GM21360 (cell line): Measurements from ENCODE around the gene BRMS1.
A peak's percentile ranks its signal among the peaks of the same experiment; 100 is the strongest.

ENCODE experiments used
- ATAC-seq: cut with Tn5 transposase; IDR thresholded peaks from one replicate; pipeline ENCODE4 v1.9.1; 2021; ENCODE audit warnings: mild to moderate bottlenecking, moderate library complexity; ENCODE audit not compliant: unreplicated experiment

Gene BRMS1

DNA sequence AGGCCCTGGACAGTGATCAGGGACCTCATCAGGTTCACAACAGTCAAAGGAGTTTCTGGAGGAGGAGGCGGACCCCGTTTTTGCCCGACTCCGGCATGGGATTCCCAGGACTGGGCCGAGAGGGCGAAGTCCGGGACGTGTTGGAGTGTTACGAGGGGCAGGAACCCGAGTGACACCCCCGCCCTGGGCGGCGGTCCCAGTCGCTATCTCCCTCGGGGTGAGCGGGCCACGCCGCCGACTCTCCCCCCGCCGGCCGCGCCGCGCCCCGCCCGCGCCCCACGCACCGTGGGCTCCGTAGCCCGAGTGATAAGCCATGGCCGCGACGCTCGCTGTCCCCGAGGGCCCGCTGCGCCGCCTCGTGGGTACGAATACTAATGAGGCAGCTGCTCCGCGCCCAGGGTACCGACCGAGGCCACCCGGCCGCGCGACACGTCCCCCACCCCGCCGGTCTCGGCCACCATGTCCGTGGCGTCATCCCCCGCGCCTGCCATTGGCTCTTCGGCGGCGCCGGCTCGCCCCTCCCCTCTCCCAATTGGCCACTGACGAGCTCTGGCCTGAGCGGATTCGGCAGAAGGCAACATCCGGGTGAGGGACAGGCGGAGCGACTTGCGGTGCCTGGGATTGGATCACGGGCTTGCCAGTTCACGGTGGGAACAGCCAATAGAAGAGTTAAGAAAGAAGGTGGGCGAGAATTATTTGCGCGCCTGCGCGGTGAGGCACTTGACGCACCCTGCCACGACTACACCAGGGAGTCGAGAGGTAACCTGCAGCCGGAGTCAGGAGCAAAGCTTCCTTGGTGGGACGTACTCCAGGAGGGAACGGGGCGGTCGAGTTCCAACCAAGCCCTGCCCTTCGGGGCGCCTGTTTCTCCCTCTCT is 56.0 kb downstream of the BRMS1 start, which contains the start of gene YIF1A:
Gene YIF1A (minus strand): TSS at position 473 of the 877 bp plus-strand sequence. CDS start 158 bp downstream, at position 315.
- peak; percentile 91 for ATAC-seq

DNA sequence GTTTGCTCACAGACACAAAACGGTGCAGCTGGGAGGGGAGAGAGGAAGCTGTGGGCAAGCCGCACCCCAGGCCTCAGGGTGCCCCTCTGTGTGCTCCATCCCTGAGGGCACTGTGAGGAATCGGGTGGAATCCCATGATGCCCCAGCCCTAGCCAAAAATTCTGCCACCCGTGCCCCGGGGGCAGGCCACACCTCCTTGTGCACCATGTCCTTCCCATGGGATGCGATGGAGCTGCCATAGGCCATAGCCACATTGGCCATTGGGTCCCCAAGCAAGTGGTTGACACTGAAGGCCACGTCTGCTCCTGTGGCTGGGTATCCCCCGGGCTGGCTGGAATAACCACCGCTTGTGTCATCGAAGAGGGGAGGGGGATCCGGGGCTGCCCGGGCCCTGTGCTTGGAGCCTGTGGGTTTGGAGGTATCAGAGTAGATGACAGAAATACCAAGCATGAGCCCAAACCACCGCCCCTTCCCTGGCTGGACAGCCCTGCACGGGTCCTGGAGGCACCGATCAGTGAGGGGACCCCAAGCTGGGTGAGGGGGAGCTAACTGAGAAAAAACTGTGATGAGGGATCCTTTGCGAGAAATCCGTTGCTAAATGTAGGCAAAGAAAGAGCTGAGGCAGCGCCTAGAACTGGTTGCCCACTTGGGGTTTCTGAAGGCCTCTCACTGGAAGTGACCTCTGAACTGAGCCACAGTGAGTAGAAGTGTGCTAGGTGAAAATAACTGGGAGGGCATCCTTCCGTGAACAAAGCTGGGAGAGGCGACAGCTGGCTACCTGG is 56.8 kb downstream of the BRMS1 start:
- no peak for ATAC-seq
